ENCODE results near the gene KSR2. TPM values are rescaled to one million over a fixed set of nuclear protein-coding genes. Genes with fewer than 3 reads are reported as not detected.

The KSR2 gene
- total and polyA plus RNA-seq, 2 of the 13 experiments (the other 11 are each of a cell fraction or from before 2014, with no cell fraction given) = 0.02 TPM; not detected in 1

- no peak for TF ChIP-seq HIC2 (CRISPR knock-in tag; IDR thresholded peaks at IDR 0.05; ENCODE audit: low read depth)
- no peak for TF ChIP-seq RFX1 (IDR thresholded peaks at IDR 0.05)
- TF ChIP-seq ZNF800 (CRISPR knock-in tag; IDR thresholded peaks at IDR 0.05) = peak; percentile 95; the same call in 1 of the 2 replicates
- TF ChIP-seq PHF21A (CRISPR knock-in tag; IDR thresholded peaks at IDR 0.05) = no peak
- no peak for TF ChIP-seq PBX3 (CRISPR knock-in tag; IDR thresholded peaks at IDR 0.05; ENCODE audit: borderline replicate concordance)
- peak; percentile 34; the same call in 1 of the 2 replicates for TF ChIP-seq ZNF292 (CRISPR knock-in tag; IDR thresholded peaks at IDR 0.05; ENCODE audit: borderline replicate concordance, low read depth)
- peak; percentile 26; the same call in 1 of the 2 replicates for TF ChIP-seq ZFP91 (CRISPR knock-in tag; IDR thresholded peaks at IDR 0.05; ENCODE audit: borderline replicate concordance)
- TF ChIP-seq ZSCAN22 (CRISPR knock-in tag; IDR thresholded peaks at IDR 0.05) = no peak
- TF ChIP-seq NFYC (CRISPR knock-in tag; IDR thresholded peaks at IDR 0.05) = no peak
- TF ChIP-seq PATZ1 (CRISPR knock-in tag; IDR thresholded peaks at IDR 0.05) = peak; percentile 47; the same call in 1 of the 2 replicates
- TF ChIP-seq DBP (CRISPR knock-in tag; IDR thresholded peaks at IDR 0.05; ENCODE audit: not compliant biosample characterization) = no peak
- TF ChIP-seq HNRNPLL (IDR thresholded peaks at IDR 0.05; ENCODE audit: low read depth, low read length, poor library complexity, severe bottlenecking) = peak; percentile 60
- no peak for TF ChIP-seq CREM (IDR thresholded peaks at IDR 0.05)
- no peak for TF ChIP-seq CREM (CRISPR knock-in tag; IDR thresholded peaks at IDR 0.05)
- TF ChIP-seq MEIS2 (CRISPR knock-in tag; IDR thresholded peaks at IDR 0.05) = peak; percentile 56; the same call in 1 of the 2 replicates
- TF ChIP-seq MTA1 (CRISPR knock-in tag; IDR thresholded peaks at IDR 0.05; ENCODE audit: borderline replicate concordance) = peak; percentile 34; the same call in 1 of the 2 replicates
Measured at GRCh38 chr12:117968826-117969659, at the start of gene KSR2 (continued).

Data from HepG2 (cell line).